ENCODE measurements around the gene GSE1. TPM values are rescaled to one million over a fixed set of nuclear protein-coding genes. Genes with fewer than 3 reads are reported as not detected.
A peak's percentile ranks its signal among the peaks of the same experiment; 100 is the strongest.

The GSE1 gene
- total and polyA plus RNA-seq, 7 experiments from 2014 or later: 0.18 to 69.2 (median 11.3) TPM

DNA sequence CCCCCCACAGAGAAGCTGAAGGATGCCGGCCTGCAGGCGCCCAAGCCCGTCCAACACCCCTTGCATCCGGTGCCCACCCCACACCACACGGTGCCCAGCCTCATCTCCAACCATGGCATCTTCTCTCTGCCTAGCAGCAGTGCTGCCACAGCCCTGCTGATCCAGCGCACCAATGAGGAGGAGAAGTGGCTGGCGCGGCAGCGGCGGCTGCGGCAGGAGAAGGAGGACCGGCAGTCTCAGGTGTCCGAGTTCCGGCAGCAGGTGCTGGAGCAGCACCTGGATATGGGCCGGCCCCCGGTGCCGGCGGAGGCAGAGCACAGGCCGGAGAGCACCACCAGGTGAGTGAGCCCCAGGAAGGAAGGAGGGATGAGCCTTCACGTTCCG is 44.1 kb downstream of the GSE1 start:
- no peaks in the 10 kb centered on the region for H3K4me1 ChIP-seq (ENCODE audit: control insufficient read depth in 2 of 2, insufficient read depth in 2 of 2, low read length in 2 of 2)
- H3K9me3 ChIP-seq (ENCODE audit: control insufficient read depth in 2 of 3, low read length in 3 of 3): no peaks in the 10 kb centered on the region
- Mint-ChIP-seq H3K4me3 (no peak overlapping the region), H3K36me3 (peaks cover 0 to 15% (median 3%) of the 10 kb centered on the region in 5 donors), H3K27me3 (no peaks in the 10 kb centered on the region), H3K27ac (no peak overlapping the region), H3K4me1 (peaks cover 0 to 4% (median 0%) of the 10 kb centered on the region in 7 donors), H3K9me3 (no peaks in the 10 kb centered on the region)
- no peak overlapping the region for H3K4me3 ChIP-seq (ENCODE audit: low read length)
- intact Hi-C loops (cut with micrococcal nuclease): no loop called here
- no peaks in the 10 kb centered on the region for H3K27me3 ChIP-seq (ENCODE audit: control insufficient read depth in 2 of 2, insufficient read depth in 2 of 2, low read length in 2 of 2)
- peaks cover 4 to 50% (median 10%) of the 10 kb centered on the region in 3 experiments for H3K36me3 ChIP-seq (ENCODE audit: control insufficient read depth in 2 of 3, insufficient read depth in 3 of 3, low read length in 3 of 3)
- CTCF ChIA-PET: interaction anchor here (2.4 kb wide), 1 partner anchor 59 kb away, joined by 6 read pairs; no protein-coding TSS in a partner anchor
- no peak overlapping the region for H3K27ac ChIP-seq (ENCODE audit: low read depth, low read length)
- no peak for DNase-seq
- no peak for ATAC-seq
- POLR2A ChIA-PET: no interaction called here

- H3K36me3 Mint-ChIP-seq: peaks cover 0 to 18% (median 4%) of the 10 kb centered on the region in 5 donors
- Histone ChIP-seq H3K4me1 (ENCODE audit: control insufficient read depth in 2 of 2, insufficient read depth in 2 of 2, low read length in 2 of 2) (no peaks in the 10 kb centered on the region), H3K9me3 (ENCODE audit: control insufficient read depth in 2 of 3, low read length in 3 of 3) (no peaks in the 10 kb centered on the region), H3K4me3 (ENCODE audit: low read length) (no peak overlapping the region), H3K27ac (ENCODE audit: low read depth, low read length) (no peak overlapping the region), H3K27me3 (ENCODE audit: control insufficient read depth in 2 of 2, insufficient read depth in 2 of 2, low read length in 2 of 2) (no peaks in the 10 kb centered on the region), H3K36me3 (ENCODE audit: control insufficient read depth in 2 of 3, insufficient read depth in 3 of 3, low read length in 3 of 3) (peaks cover 6 to 57% (median 10%) of the 10 kb centered on the region in 3 experiments)
- ATAC-seq (no peak), DNase-seq (no peak)
- no peak overlapping the region for H3K4me3 Mint-ChIP-seq
- peaks cover 0 to 4% (median 0%) of the 10 kb centered on the region in 7 donors for H3K4me1 Mint-ChIP-seq
- H3K27ac Mint-ChIP-seq: no peak overlapping the region
- CTCF ChIA-PET: interaction anchor here (2.3 to 2.4 kb wide), 2 partner anchors 59 to 102 kb away, joined by 6 to 14 read pairs; no protein-coding TSS in a partner anchor
- intact Hi-C loops (cut with micrococcal nuclease): no loop called here
- POLR2A ChIA-PET: no interaction called here
- no peaks in the 10 kb centered on the region for H3K9me3 Mint-ChIP-seq
- H3K27me3 Mint-ChIP-seq: no peaks in the 10 kb centered on the region
Observed at GRCh38 chr16:85657996-85658395, 44.9 kb downstream of the GSE1 start.

- no peak for ATAC-seq
- H3K9me3 ChIP-seq (ENCODE audit: control insufficient read depth in 2 of 3, low read length in 3 of 3): no peaks in the 10 kb centered on the region
- Mint-ChIP-seq H3K4me3 (no peak overlapping the region), H3K4me1 (peaks cover 0 to 4% (median 0%) of the 10 kb centered on the region in 7 donors), H3K27ac (no peak overlapping the region), H3K27me3 (no peaks in the 10 kb centered on the region), H3K9me3 (no peaks in the 10 kb centered on the region), H3K36me3 (peaks cover 0 to 23% (median 4%) of the 10 kb centered on the region in 5 donors)
- H3K27me3 ChIP-seq (ENCODE audit: control insufficient read depth in 2 of 2, insufficient read depth in 2 of 2, low read length in 2 of 2): no peaks in the 10 kb centered on the region
- intact Hi-C loops (cut with micrococcal nuclease): loop anchor here (1.0 kb wide), 2 partner anchors 60 to 101 kb away; no protein-coding TSS in a partner anchor
- H3K4me1 ChIP-seq (ENCODE audit: control insufficient read depth in 2 of 2, insufficient read depth in 2 of 2, low read length in 2 of 2): no peaks in the 10 kb centered on the region
- CTCF ChIA-PET: interaction anchor here (0.7 to 2.4 kb wide), 5 partner anchors 58 to 162 kb away, joined by 3 to 14 read pairs (median 5); no protein-coding TSS in a partner anchor
- no peak for DNase-seq
- peaks cover 9 to 64% (median 10%) of the 10 kb centered on the region in 3 experiments for H3K36me3 ChIP-seq (ENCODE audit: control insufficient read depth in 2 of 3, insufficient read depth in 3 of 3, low read length in 3 of 3)
- POLR2A ChIA-PET: no interaction called here
- no peak overlapping the region for H3K27ac ChIP-seq (ENCODE audit: low read depth, low read length)
- H3K4me3 ChIP-seq (ENCODE audit: low read length): no peak overlapping the region
Observed at GRCh38 chr16:85658504-85659326, 45.6 kb downstream of the GSE1 start.

DNA sequence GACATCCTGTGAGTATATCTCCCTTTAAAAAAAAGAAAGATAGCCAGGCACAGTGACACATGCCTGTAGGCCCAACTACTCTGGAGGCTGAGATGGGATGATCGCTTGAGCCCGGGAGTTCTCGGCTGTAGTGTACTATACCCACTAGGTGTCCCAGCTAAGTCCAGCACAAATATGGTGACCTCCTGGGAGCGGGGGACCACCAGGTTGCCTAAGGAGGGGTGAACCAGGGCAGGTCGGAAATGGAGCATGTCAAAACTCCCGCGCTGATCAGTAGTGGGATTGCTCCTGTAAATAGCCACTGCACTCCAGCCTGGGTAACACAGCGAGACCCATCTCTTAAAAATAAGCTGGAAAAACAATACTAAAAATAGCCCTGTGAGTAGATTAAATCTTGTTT is 46.2 kb downstream of the GSE1 start:
- intact Hi-C loops (cut with micrococcal nuclease): loop anchor here (1.0 kb wide), 2 partner anchors 59 to 100 kb away; no protein-coding TSS in a partner anchor
- Histone ChIP-seq H3K4me1 (ENCODE audit: control insufficient read depth in 2 of 2, insufficient read depth in 2 of 2, low read length in 2 of 2) (no peaks in the 10 kb centered on the region), H3K27ac (ENCODE audit: low read depth, low read length) (no peak overlapping the region), H3K9me3 (ENCODE audit: control insufficient read depth in 2 of 3, low read length in 3 of 3) (no peaks in the 10 kb centered on the region), H3K4me3 (ENCODE audit: low read length) (no peak overlapping the region), H3K27me3 (ENCODE audit: control insufficient read depth in 2 of 2, insufficient read depth in 2 of 2, low read length in 2 of 2) (no peaks in the 10 kb centered on the region), H3K36me3 (ENCODE audit: control insufficient read depth in 2 of 3, insufficient read depth in 3 of 3, low read length in 3 of 3) (peaks cover 9 to 68% (median 10%) of the 10 kb centered on the region in 3 experiments)
- H3K27me3 Mint-ChIP-seq: no peaks in the 10 kb centered on the region
- no peak overlapping the region for H3K27ac Mint-ChIP-seq
- ChIA-PET CTCF (interaction anchor here (0.7 to 2.3 kb wide), 4 partner anchors 64 to 162 kb away, joined by 3 to 14 read pairs (median 4); no protein-coding TSS in a partner anchor), POLR2A (no interaction called here)
- H3K4me1 Mint-ChIP-seq: peaks cover 0 to 4% (median 0%) of the 10 kb centered on the region in 7 donors
- no peak overlapping the region for H3K4me3 Mint-ChIP-seq
- peaks cover 0 to 28% (median 4%) of the 10 kb centered on the region in 5 donors for H3K36me3 Mint-ChIP-seq
- DNase-seq (no peak), ATAC-seq (no peak)
- no peaks in the 10 kb centered on the region for H3K9me3 Mint-ChIP-seq

DNA sequence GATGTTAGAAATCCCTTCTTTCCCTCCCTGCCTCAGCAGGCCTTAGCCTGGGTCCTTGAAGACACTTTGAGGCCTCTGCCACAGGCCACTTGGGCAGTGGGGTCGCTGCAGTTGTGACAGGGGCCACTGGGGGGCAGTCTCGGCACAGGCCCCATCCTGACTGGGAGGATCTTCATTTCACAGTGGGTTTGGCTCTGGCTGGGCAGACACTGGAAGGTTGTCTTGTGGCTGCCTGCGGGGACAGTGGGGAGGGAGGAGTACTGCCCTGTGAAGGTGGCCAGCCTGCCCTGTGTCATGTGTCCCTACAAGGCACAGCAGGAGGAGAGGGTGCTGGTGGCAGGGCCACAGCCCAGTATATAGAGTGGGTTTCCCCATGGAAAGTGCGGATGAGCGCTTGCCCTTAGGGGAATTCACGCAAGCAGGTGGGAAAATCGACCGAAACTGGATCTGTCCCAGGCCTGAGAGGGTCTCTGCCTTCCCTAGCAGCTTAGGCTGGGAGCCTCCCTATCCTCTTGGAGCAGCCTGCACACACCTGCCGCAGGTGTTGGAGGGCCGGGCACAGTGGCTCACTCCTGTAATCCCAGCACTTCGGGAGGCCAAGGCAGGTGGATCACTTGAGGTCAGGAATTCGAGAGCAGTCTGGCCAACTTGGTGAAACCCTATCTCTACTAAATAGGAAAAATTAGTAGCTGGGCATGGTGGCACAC is 46.8 kb downstream of the GSE1 start:
- H3K4me3 Mint-ChIP-seq: no peak overlapping the region
- peaks cover 0 to 34% (median 4%) of the 10 kb centered on the region in 5 donors for H3K36me3 Mint-ChIP-seq
- Histone ChIP-seq H3K4me1 (ENCODE audit: control insufficient read depth in 2 of 2, insufficient read depth in 2 of 2, low read length in 2 of 2) (no peaks in the 10 kb centered on the region), H3K9me3 (ENCODE audit: control insufficient read depth in 2 of 3, low read length in 3 of 3) (no peaks in the 10 kb centered on the region), H3K4me3 (ENCODE audit: low read length) (no peak overlapping the region), H3K27ac (ENCODE audit: low read depth, low read length) (no peak overlapping the region), H3K27me3 (ENCODE audit: control insufficient read depth in 2 of 2, insufficient read depth in 2 of 2, low read length in 2 of 2) (no peaks in the 10 kb centered on the region), H3K36me3 (ENCODE audit: control insufficient read depth in 2 of 3, insufficient read depth in 3 of 3, low read length in 3 of 3) (peaks cover 9 to 68% (median 10%) of the 10 kb centered on the region in 3 experiments)
- ChIA-PET CTCF (interaction anchor here (0.6 to 2.3 kb wide), 6 partner anchors 23 to 201 kb away, joined by 3 to 14 read pairs (median 4); no protein-coding TSS in a partner anchor), POLR2A (no interaction called here)
- H3K4me1 Mint-ChIP-seq: peaks cover 0 to 4% (median 0%) of the 10 kb centered on the region in 7 donors
- no peaks in the 10 kb centered on the region for H3K27me3 Mint-ChIP-seq
- peak overlapping the region in 1 of 9 donors; percentile 69 for H3K27ac Mint-ChIP-seq
- DNase-seq: peak in 8 of 9 donors; percentile 16 to 66 (median 48)
- intact Hi-C loops (cut with micrococcal nuclease): loop anchor here (1.0 kb wide), 2 partner anchors 58 to 99 kb away; no protein-coding TSS in a partner anchor
- H3K9me3 Mint-ChIP-seq: no peaks in the 10 kb centered on the region
- ATAC-seq: peak; percentile 80

DNA sequence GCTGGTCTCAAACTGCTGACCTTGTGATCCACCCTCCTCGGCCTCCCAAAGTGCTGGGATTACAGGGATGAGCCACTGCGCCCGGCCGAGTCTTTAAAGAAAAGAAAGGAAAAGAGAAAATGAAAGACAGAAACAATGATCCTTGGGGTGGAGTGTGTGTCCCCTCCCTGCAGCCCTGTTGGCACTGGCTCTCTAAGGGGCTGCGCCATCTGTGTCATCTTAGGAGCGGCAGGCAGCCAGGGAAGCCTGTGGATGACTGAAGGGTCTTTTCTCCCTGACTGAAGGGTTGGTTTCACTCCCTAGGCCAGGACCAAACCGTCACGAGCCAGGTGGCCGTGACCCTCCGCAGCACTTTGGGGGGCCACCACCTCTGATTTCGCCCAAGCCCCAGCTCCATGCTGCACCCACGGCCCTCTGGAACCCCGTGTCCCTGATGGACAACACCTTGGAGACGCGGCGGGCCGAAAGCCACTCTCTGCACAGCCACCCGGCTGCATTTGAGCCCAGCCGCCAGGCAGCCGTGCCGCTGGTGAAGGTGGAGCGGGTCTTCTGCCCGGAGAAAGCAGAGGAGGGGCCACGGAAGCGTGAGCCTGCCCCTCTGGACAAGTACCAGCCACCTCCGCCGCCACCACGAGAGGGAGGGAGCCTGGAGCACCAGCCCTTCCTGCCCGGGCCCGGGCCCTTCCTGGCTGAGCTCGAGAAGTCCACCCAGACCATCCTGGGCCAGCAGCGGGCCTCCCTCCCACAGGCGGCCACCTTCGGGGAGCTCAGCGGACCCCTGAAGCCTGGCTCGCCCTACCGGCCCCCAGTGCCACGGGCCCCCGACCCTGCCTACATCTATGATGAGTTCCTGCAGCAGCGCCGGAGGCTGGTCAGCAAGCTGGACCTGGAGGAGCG is 48.0 kb downstream of the GSE1 start:
- POLR2A ChIA-PET: no interaction called here
- H3K9me3 Mint-ChIP-seq: no peaks in the 10 kb centered on the region
- H3K36me3 ChIP-seq (ENCODE audit: control insufficient read depth in 2 of 3, insufficient read depth in 3 of 3, low read length in 3 of 3): peaks cover 9 to 71% (median 10%) of the 10 kb centered on the region in 3 experiments
- H3K27me3 ChIP-seq (ENCODE audit: control insufficient read depth in 2 of 2, insufficient read depth in 2 of 2, low read length in 2 of 2): no peaks in the 10 kb centered on the region
- no peak overlapping the region for H3K27ac Mint-ChIP-seq
- H3K4me1 Mint-ChIP-seq: peaks cover 0 to 4% (median 0%) of the 10 kb centered on the region in 7 donors
- H3K4me3 ChIP-seq (ENCODE audit: low read length): no peak overlapping the region
- no peaks in the 10 kb centered on the region for H3K9me3 ChIP-seq (ENCODE audit: control insufficient read depth in 2 of 3, low read length in 3 of 3)
- CTCF ChIA-PET: interaction anchor here (0.6 to 1.6 kb wide), 3 partner anchors 22 to 84 kb away, joined by 3 to 5 read pairs (median 5); no protein-coding TSS in a partner anchor
- H3K4me3 Mint-ChIP-seq: no peak overlapping the region
- H3K36me3 Mint-ChIP-seq: peaks cover 5 to 42% (median 11%) of the 10 kb centered on the region in 5 donors
- H3K27me3 Mint-ChIP-seq: no peaks in the 10 kb centered on the region
- intact Hi-C loops (cut with micrococcal nuclease): no loop called here
- no peak for ATAC-seq
- no peaks in the 10 kb centered on the region for H3K4me1 ChIP-seq (ENCODE audit: control insufficient read depth in 2 of 2, insufficient read depth in 2 of 2, low read length in 2 of 2)
- no peak overlapping the region for H3K27ac ChIP-seq (ENCODE audit: low read depth, low read length)
- no peak for DNase-seq
